ENCODE results near the gene GUCD1. TPM values are rescaled to one million over a fixed set of nuclear protein-coding genes. Genes with fewer than 3 reads are reported as not detected.
"Not testable (repeated sequence)": the region's sequence is repeated elsewhere in the genome, so short reads cannot be mapped to it uniquely, and the experiment has no call there.

GUCD1 gene
- total and polyA plus RNA-seq, 2 of the 13 experiments (the other 11 are each of a cell fraction or from before 2014, with no cell fraction given): 128 to 245 TPM

GRCh38 chr22:24602105-24602749 is 47.3 kb upstream of the GUCD1 start (continued):
- TF ChIP-seq ZNF687 (CRISPR knock-in tag; IDR thresholded peaks at IDR 0.05): peak; percentile 76
- TF ChIP-seq SKI (IDR thresholded peaks at IDR 0.05; ENCODE audit: partially characterized antibody): peak; percentile 51
- peak in 1 of 2 experiments; percentile 42; a peak in 1 of 4 replicates for TF ChIP-seq EP300 (IDR thresholded peaks at IDR 0.05; ENCODE audit: low read depth in 2 of 2, low read length in 2 of 2)
- not testable (repeated sequence) for TF ChIP-seq EP300 (CRISPR knock-in tag; IDR thresholded peaks at IDR 0.05; ENCODE audit: borderline replicate concordance); CREM (CRISPR knock-in tag; IDR thresholded peaks at IDR 0.05)
- 0 out of 2 replicates have a peak, but pooled peaks have one; percentile 40 for TF ChIP-seq SNAPC2 (CRISPR knock-in tag; IDR thresholded peaks at IDR 0.05)
- peak; percentile 19; the same call in 1 of the 2 replicates for TF ChIP-seq ZFP91 (CRISPR knock-in tag; IDR thresholded peaks at IDR 0.05; ENCODE audit: borderline replicate concordance)
- TF ChIP-seq ZMYM2 (CRISPR knock-in tag; IDR thresholded peaks at IDR 0.05): 0 out of 2 replicates have a peak, but pooled peaks have one; percentile 28
- TF ChIP-seq TBX2 (CRISPR knock-in tag; IDR thresholded peaks at IDR 0.05; ENCODE audit: borderline replicate concordance): 0 out of 2 replicates have a peak, but pooled peaks have one; percentile 69
- TF ChIP-seq ELF1 (CRISPR knock-in tag; IDR thresholded peaks at IDR 0.05): peak; percentile 30; the same call in 1 of the 2 replicates
- 0 out of 2 replicates have a peak, but pooled peaks have one; percentile 0 for TF ChIP-seq CREM (IDR thresholded peaks at IDR 0.05)
- TF ChIP-seq UBTF (CRISPR knock-in tag; IDR thresholded peaks at IDR 0.05): 0 out of 2 replicates have a peak, but pooled peaks have one; percentile 25
- TF ChIP-seq ZFX (CRISPR knock-in tag; IDR thresholded peaks at IDR 0.05; ENCODE audit: low read depth): peak; percentile 52
- peak; percentile 43; the same call in 1 of the 2 replicates for TF ChIP-seq ETV6 (CRISPR knock-in tag; conservative IDR thresholded peaks at IDR 0.05)
- TF ChIP-seq SIN3A (IDR thresholded peaks at IDR 0.05; ENCODE audit: borderline replicate concordance, low read depth, low read length): 0 out of 2 replicates have a peak, but pooled peaks have one; percentile 9
- TF ChIP-seq ZNF747 (CRISPR knock-in tag; IDR thresholded peaks at IDR 0.05; ENCODE audit: borderline replicate concordance): 0 out of 2 replicates have a peak, but pooled peaks have one; percentile 5
- TF ChIP-seq ZSCAN21 (CRISPR knock-in tag; IDR thresholded peaks at IDR 0.05; ENCODE audit: borderline replicate concordance): 0 out of 2 replicates have a peak, but pooled peaks have one; percentile 3
- peak; percentile 87 for TF ChIP-seq ZNF263 (CRISPR knock-in tag; IDR thresholded peaks at IDR 0.05)
- 0 out of 2 replicates have a peak, but pooled peaks have one; percentile 32 for TF ChIP-seq ELF4 (CRISPR knock-in tag; IDR thresholded peaks at IDR 0.05; ENCODE audit: borderline replicate concordance)
- 0 out of 2 replicates have a peak, but pooled peaks have one; percentile 51 for TF ChIP-seq ZMAT3 (CRISPR knock-in tag; conservative IDR thresholded peaks at IDR 0.05)
- 0 out of 2 replicates have a peak, but pooled peaks have one; percentile 21 for TF ChIP-seq ZKSCAN8 (CRISPR knock-in tag; IDR thresholded peaks at IDR 0.05; ENCODE audit: borderline replicate concordance)
